HCT116 (cell line): Measurements from ENCODE around the gene APOL4.

ENCODE experiments used
- EZH2 ChIP-seq: fragments of 200-600 bp; sonication (generic); IDR thresholded peaks from 2 replicates; pipeline ENCODE4 v1.6.1; 2017; ENCODE audit warnings: antibody characterized with exemption, mixed run types
- EZH2phosphoT487 ChIP-seq: fragments of 200-600 bp; IDR thresholded peaks from 2 replicates; pipeline ENCODE4 v1.6.1; 2018; ENCODE audit warnings: antibody characterized with exemption, borderline replicate concordance
- POLR2A ChIP-seq: IDR thresholded peaks from 2 replicates; pipeline ENCODE4 v1.7.0; 2011; ENCODE audit warnings: borderline replicate concordance; ENCODE audit not compliant: insufficient read depth, insufficient read length; ENCODE audit errors: extremely low read depth
- POLR2AphosphoS5 ChIP-seq: IDR thresholded peaks from 2 replicates; pipeline ENCODE4 v1.6.1; 2011; ENCODE audit warnings: mild to moderate bottlenecking, low read depth, low read length, moderate library complexity
- RAD21 ChIP-seq: IDR thresholded peaks from 2 replicates; pipeline ENCODE4 v1.6.1; 2012; ENCODE audit warnings: low read depth, mild to moderate bottlenecking
- SP1 ChIP-seq: IDR thresholded peaks from 2 replicates; pipeline ENCODE4 v1.6.1; 2012; ENCODE audit warnings: low read depth
- SRF ChIP-seq: IDR thresholded peaks from 2 replicates; pipeline ENCODE4 v1.6.1; 2012; ENCODE audit warnings: low read depth
- TCF7L2 ChIP-seq: IDR thresholded peaks from 2 replicates; pipeline ENCODE4 v1.7.0; 2011; ENCODE audit warnings: borderline replicate concordance, inconsistent platforms; ENCODE audit not compliant: insufficient read depth, insufficient read length; ENCODE audit errors: extremely low read depth
- YY1 ChIP-seq: IDR thresholded peaks from 2 replicates; pipeline ENCODE4 v1.6.1; 2011; ENCODE audit warnings: low read length, low read depth, moderate library complexity, mild to moderate bottlenecking; ENCODE audit not compliant: insufficient replicate concordance; ENCODE audit errors: extremely low read depth
- TF ChIP-seq, protein P1 (sequence below), 3 experiments: fragments of 200-600 bp in 1 of 3; sonication (generic) in 1 of 3; IDR thresholded peaks in 2 of 3; conservative IDR thresholded peaks in 1 of 3; 2 replicates each; pipeline ENCODE4 v1.5.1; 2012 to 2017; ENCODE audit warnings: low read depth in 2 of 3, low read length in 2 of 3, antibody characterized with exemption in 1 of 3, borderline replicate concordance in 1 of 3, control low read depth in 1 of 3, mild to moderate bottlenecking in 1 of 3, mixed read lengths in 1 of 3, mixed run types in 1 of 3, moderate library complexity in 1 of 3; ENCODE audit not compliant: insufficient read depth in 1 of 3
- TF ChIP-seq, protein P2 (sequence below): IDR thresholded peaks from 2 replicates; pipeline ENCODE4 v1.6.1; 2012; ENCODE audit warnings: low read depth

DNA sequence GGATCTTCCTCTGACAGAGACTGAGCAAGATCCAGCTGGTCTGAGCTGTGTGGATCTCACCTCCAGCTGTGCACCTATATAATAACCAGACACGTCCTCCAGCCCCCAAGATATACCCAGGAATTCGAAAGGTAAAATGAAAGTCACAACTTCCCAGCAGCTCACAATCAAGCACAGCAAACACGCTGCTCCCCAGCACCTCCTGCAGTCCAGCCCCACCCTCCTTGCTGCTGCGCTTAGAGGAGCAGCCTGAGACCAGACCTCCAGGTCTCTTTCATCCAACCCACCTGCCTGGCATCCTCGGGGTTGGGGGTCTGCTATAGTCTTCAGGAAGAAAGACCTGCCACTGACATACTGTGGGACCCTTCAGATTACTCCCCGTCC lies 3.0 kb upstream of the APOL4 start:
- TF ChIP-seq POLR2A: no peak
- no peak for TF ChIP-seq EZH2
- TF ChIP-seq, protein P1, sequence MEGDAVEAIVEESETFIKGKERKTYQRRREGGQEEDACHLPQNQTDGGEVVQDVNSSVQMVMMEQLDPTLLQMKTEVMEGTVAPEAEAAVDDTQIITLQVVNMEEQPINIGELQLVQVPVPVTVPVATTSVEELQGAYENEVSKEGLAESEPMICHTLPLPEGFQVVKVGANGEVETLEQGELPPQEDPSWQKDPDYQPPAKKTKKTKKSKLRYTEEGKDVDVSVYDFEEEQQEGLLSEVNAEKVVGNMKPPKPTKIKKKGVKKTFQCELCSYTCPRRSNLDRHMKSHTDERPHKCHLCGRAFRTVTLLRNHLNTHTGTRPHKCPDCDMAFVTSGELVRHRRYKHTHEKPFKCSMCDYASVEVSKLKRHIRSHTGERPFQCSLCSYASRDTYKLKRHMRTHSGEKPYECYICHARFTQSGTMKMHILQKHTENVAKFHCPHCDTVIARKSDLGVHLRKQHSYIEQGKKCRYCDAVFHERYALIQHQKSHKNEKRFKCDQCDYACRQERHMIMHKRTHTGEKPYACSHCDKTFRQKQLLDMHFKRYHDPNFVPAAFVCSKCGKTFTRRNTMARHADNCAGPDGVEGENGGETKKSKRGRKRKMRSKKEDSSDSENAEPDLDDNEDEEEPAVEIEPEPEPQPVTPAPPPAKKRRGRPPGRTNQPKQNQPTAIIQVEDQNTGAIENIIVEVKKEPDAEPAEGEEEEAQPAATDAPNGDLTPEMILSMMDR (IDR thresholded peaks at IDR 0.05 in 2 of 3, conservative IDR thresholded peaks at IDR 0.05 in 1 of 3; ENCODE audit: borderline replicate concordance in 1 of 3, insufficient read depth in 1 of 3, low read depth in 2 of 3, low read length in 2 of 3): no peak
- no peak for TF ChIP-seq YY1
- TF ChIP-seq RAD21: no peak
- TF ChIP-seq EZH2phosphoT487: no peak
- TF ChIP-seq, protein P2, sequence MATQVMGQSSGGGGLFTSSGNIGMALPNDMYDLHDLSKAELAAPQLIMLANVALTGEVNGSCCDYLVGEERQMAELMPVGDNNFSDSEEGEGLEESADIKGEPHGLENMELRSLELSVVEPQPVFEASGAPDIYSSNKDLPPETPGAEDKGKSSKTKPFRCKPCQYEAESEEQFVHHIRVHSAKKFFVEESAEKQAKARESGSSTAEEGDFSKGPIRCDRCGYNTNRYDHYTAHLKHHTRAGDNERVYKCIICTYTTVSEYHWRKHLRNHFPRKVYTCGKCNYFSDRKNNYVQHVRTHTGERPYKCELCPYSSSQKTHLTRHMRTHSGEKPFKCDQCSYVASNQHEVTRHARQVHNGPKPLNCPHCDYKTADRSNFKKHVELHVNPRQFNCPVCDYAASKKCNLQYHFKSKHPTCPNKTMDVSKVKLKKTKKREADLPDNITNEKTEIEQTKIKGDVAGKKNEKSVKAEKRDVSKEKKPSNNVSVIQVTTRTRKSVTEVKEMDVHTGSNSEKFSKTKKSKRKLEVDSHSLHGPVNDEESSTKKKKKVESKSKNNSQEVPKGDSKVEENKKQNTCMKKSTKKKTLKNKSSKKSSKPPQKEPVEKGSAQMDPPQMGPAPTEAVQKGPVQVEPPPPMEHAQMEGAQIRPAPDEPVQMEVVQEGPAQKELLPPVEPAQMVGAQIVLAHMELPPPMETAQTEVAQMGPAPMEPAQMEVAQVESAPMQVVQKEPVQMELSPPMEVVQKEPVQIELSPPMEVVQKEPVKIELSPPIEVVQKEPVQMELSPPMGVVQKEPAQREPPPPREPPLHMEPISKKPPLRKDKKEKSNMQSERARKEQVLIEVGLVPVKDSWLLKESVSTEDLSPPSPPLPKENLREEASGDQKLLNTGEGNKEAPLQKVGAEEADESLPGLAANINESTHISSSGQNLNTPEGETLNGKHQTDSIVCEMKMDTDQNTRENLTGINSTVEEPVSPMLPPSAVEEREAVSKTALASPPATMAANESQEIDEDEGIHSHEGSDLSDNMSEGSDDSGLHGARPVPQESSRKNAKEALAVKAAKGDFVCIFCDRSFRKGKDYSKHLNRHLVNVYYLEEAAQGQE: no peak
- no peak for TF ChIP-seq TCF7L2
- TF ChIP-seq POLR2AphosphoS5: no peak
- no peak for TF ChIP-seq SRF
- TF ChIP-seq SP1: no peak
